Astrocyte (in vitro differentiated cells and primary cell): Measurements from ENCODE around the gene CTU1.

Experiments used
- EZH2 ChIP-seq: IDR thresholded peaks from 2 replicates; pipeline ENCODE4 v1.6.1; 2012; ENCODE audit warnings: mild to moderate bottlenecking, low read length, inconsistent platforms; ENCODE audit not compliant: insufficient read depth
- TF ChIP-seq, protein P1 (sequence below): IDR thresholded peaks from 2 replicates; pipeline ENCODE4 v1.5.1; 2011; ENCODE audit warnings: low read depth, mild to moderate bottlenecking, inconsistent platforms, low read length, moderate library complexity; ENCODE audit not compliant: insufficient read depth

DNA sequence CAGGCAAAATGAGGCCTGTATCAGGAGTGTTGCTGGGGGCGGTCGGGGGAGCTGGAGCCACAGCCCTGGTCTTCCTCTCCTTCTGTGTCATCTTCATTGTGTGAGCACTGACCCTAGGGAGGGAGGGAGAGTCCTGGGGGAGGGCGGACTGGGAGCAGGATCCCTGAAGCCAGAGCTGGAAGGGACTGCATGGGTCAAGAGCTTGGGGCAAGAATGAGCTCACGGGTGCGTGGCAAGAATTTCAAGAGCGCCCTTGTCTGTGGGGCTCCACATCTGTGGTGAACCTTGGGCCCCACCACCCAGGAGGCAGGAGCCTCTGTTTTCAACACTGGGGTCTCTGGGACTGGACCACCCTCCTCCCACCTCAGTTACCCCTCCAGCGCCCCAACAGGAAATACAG lies 38.5 kb upstream of the CTU1 start:
- TF ChIP-seq, protein P1, sequence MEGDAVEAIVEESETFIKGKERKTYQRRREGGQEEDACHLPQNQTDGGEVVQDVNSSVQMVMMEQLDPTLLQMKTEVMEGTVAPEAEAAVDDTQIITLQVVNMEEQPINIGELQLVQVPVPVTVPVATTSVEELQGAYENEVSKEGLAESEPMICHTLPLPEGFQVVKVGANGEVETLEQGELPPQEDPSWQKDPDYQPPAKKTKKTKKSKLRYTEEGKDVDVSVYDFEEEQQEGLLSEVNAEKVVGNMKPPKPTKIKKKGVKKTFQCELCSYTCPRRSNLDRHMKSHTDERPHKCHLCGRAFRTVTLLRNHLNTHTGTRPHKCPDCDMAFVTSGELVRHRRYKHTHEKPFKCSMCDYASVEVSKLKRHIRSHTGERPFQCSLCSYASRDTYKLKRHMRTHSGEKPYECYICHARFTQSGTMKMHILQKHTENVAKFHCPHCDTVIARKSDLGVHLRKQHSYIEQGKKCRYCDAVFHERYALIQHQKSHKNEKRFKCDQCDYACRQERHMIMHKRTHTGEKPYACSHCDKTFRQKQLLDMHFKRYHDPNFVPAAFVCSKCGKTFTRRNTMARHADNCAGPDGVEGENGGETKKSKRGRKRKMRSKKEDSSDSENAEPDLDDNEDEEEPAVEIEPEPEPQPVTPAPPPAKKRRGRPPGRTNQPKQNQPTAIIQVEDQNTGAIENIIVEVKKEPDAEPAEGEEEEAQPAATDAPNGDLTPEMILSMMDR = no peak
- no peak for TF ChIP-seq EZH2
